MCF 10A (cell line): Measurements from ENCODE around the gene EEF1A2. TPM values are rescaled to one million over a fixed set of nuclear protein-coding genes. Genes with fewer than 3 reads are reported as not detected.

Experiments
- BruUV-seq: library from RNA; stranded (reverse); fragments of 400-500 nt; replicated peaks from 2 replicates; lab custom pipeline; 2021; lab: Mats Ljungman, UMichigan
- CTCF ChIA-PET: fragments of 300-600 bp; sonication (Branson Sonifier 250); formaldehyde crosslinking; extraction: SDS; loops from one replicate; lab custom pipeline; 2021; ENCODE audit warnings: antibody characterized with exemption, inconsistent platforms; lab: Yijun Ruan, JAX
- POLR2A ChIA-PET: fragments of 300-600, 350-650 bp; sonication (Branson Sonifier 250); formaldehyde crosslinking; extraction: SDS; loops from one replicate; lab custom pipeline; 2020; ENCODE audit warnings: antibody characterized with exemption, inconsistent platforms; lab: Yijun Ruan, JAX
- DNase-seq: peaks from one replicate; pipeline ENCODE4 v3.0.0-alpha.2; 2018; ENCODE audit not compliant: unreplicated experiment
- H3K27ac Mint-ChIP-seq: one replicate; pipeline ENCODE4 v1.8.0; 2022; ENCODE audit warnings: mild to moderate bottlenecking, low read depth, mixed read lengths; ENCODE audit not compliant: unreplicated experiment
- H3K27me3 Mint-ChIP-seq: one replicate; pipeline ENCODE4 v1.8.0; 2022; ENCODE audit warnings: mixed read lengths; ENCODE audit not compliant: insufficient read depth, unreplicated experiment
- H3K36me3 Mint-ChIP-seq: one replicate; pipeline ENCODE4 v1.8.0; 2022; ENCODE audit warnings: mild to moderate bottlenecking, moderate library complexity, mixed read lengths; ENCODE audit not compliant: insufficient read depth, unreplicated experiment
- H3K4me1 Mint-ChIP-seq: one replicate; pipeline ENCODE4 v1.8.0; 2022; ENCODE audit warnings: mixed read lengths; ENCODE audit not compliant: insufficient read depth, unreplicated experiment
- H3K4me3 Mint-ChIP-seq: one replicate; pipeline ENCODE4 v1.8.0; 2022; ENCODE audit warnings: mild to moderate bottlenecking, moderate library complexity, mixed read lengths; ENCODE audit not compliant: unreplicated experiment
- H3K9me3 Mint-ChIP-seq: one replicate; pipeline ENCODE4 v1.8.0; 2022; ENCODE audit warnings: mixed read lengths; ENCODE audit not compliant: unreplicated experiment
- CTCF ChIP-seq: fragments of 200-600 bp; IDR thresholded peaks from one replicate; pipeline ENCODE4 v1.8.0; 2022; ENCODE audit warnings: antibody characterized with exemption, mild to moderate bottlenecking; ENCODE audit not compliant: unreplicated experiment
- intact Hi-C: fragments of 100-400 bp; cut with micrococcal nuclease; formaldehyde crosslinking; loops from 2 replicates; pipeline ENCODE4 v1.14.1; 2022
- total RNA-seq: library from RNA; stranded (reverse); gene quantifications from 2 replicates; pipeline ENCODE4 v1.2.3, GENCODE V29; 2022

EEF1A2 gene
- total RNA-seq, 1 experiment from 2014 or later = 3.3 TPM

GRCh38 chr20:63443606-63444395 is 55.1 kb downstream of the EEF1A2 start:
- no peak for TF ChIP-seq CTCF
- H3K27ac Mint-ChIP-seq = no peak overlapping the region
- intact Hi-C loops = no loop called here
- BruUV-seq = no TSS peak
- no peak overlapping the region for H3K4me3 Mint-ChIP-seq
- CTCF ChIA-PET = interaction anchor here (0.5 to 0.7 kb wide), 2 partner anchors 53 to 133 kb away, joined by 3 read pairs; no protein-coding TSS in a partner anchor
- no peak for DNase-seq
- peaks cover 12% of the 10 kb centered on the region for H3K9me3 Mint-ChIP-seq
- H3K27me3 Mint-ChIP-seq = peaks cover 22% of the 10 kb centered on the region
- H3K4me1 Mint-ChIP-seq = no peaks in the 10 kb centered on the region
- POLR2A ChIA-PET = interaction anchor here (0.6 to 0.8 kb wide), 2 partner anchors 9 to 825 kb away, joined by 3 read pairs; no protein-coding TSS in a partner anchor
- no peaks in the 10 kb centered on the region for H3K36me3 Mint-ChIP-seq

GRCh38 chr20:63442100-63442493 is 56.8 kb downstream of the EEF1A2 start:
- Mint-ChIP-seq H3K4me3 (no peak overlapping the region), H3K9me3 (peaks cover 12% of the 10 kb centered on the region), H3K4me1 (no peaks in the 10 kb centered on the region), H3K27me3 (peaks cover 5% of the 10 kb centered on the region), H3K36me3 (no peaks in the 10 kb centered on the region), H3K27ac (no peak overlapping the region)
- peak; percentile 65 for TF ChIP-seq CTCF
- intact Hi-C loops = loop anchor here (1.0 kb wide), 1 partner anchor 78 kb away; the partner anchor contains the start of gene PPDPF
- ChIA-PET POLR2A (no interaction called here), CTCF (interaction anchor here (0.6 to 0.9 kb wide), 12 partner anchors 10 to 1181 kb away, joined by 3 to 4 read pairs (median 3); no protein-coding TSS in a partner anchor)
- peak; percentile 57 for DNase-seq
- no TSS peak for BruUV-seq

- Mint-ChIP-seq H3K9me3 (peaks cover 12% of the 10 kb centered on the region), H3K4me3 (no peak overlapping the region), H3K27ac (no peak overlapping the region), H3K4me1 (no peaks in the 10 kb centered on the region), H3K27me3 (no peaks in the 10 kb centered on the region), H3K36me3 (no peaks in the 10 kb centered on the region)
- CTCF ChIA-PET = interaction anchor here (0.6 to 1.2 kb wide), 13 partner anchors 11 to 1180 kb away, joined by 3 to 7 read pairs (median 3); no protein-coding TSS in a partner anchor
- POLR2A ChIA-PET = no interaction called here
- TF ChIP-seq CTCF = no peak
- BruUV-seq = no TSS peak
- no peak for DNase-seq
- intact Hi-C loops = loop anchor here (1.0 kb wide), 1 partner anchor 79 kb away; the partner anchor contains the start of gene PPDPF
These were observed 57.5 kb downstream of the EEF1A2 start for GRCh38 chr20:63441136-63442099.
